ENCODE data around the gene EDNRA.

DNA sequence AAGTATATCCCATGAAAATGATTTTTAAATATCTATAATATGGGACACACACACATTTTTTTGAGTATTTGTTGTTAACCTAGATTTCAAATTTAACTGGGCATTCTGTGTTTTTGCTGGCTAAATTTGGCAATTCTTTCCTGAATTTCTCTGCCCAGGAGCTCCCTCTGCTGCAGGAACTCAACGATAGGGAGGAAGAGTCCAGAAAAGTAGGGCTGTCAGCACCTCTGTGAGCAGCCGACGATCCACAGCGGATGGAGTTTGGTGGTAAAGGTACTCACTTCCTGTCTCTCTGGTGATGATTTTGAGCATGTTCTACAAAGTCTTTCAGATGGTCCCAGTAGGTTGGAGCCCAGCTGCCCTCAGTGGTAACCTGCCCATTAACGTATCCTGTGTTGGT is 113.2 kb downstream of the EDNRA start:
- TF ChIP-seq EP300 (IDR thresholded peaks at IDR 0.05), result no peak
- TF ChIP-seq, protein P1, sequence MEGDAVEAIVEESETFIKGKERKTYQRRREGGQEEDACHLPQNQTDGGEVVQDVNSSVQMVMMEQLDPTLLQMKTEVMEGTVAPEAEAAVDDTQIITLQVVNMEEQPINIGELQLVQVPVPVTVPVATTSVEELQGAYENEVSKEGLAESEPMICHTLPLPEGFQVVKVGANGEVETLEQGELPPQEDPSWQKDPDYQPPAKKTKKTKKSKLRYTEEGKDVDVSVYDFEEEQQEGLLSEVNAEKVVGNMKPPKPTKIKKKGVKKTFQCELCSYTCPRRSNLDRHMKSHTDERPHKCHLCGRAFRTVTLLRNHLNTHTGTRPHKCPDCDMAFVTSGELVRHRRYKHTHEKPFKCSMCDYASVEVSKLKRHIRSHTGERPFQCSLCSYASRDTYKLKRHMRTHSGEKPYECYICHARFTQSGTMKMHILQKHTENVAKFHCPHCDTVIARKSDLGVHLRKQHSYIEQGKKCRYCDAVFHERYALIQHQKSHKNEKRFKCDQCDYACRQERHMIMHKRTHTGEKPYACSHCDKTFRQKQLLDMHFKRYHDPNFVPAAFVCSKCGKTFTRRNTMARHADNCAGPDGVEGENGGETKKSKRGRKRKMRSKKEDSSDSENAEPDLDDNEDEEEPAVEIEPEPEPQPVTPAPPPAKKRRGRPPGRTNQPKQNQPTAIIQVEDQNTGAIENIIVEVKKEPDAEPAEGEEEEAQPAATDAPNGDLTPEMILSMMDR (IDR thresholded peaks at IDR 0.05), result no peak
- TF ChIP-seq POLR2AphosphoS5 (IDR thresholded peaks at IDR 0.05), result no peak
